Prostate gland (tissue), 2 donors: Measurements from ENCODE around the gene CUX1.

Experiments
- POLR2A ChIP-seq: fragments of 450-650 bp; IDR thresholded peaks from one replicate; pipeline ENCODE4 v1.6.1; 2016; ENCODE audit warnings: antibody characterized with exemption, mild to moderate bottlenecking
- TF ChIP-seq, protein P1 (sequence below), 4 experiments: fragments of 200-600 bp in 2 of 4; fragments of 450-650 bp in 2 of 4; sonication (generic) in 2 of 4; IDR thresholded peaks; 1 replicate in 3 of 4; 2 replicates in 1 of 4; pipeline ENCODE4 v1.5.1; 2016 to 2019; ENCODE audit warnings: antibody characterized with exemption in 4 of 4, mild to moderate bottlenecking in 2 of 4, moderate library complexity in 2 of 4

DNA sequence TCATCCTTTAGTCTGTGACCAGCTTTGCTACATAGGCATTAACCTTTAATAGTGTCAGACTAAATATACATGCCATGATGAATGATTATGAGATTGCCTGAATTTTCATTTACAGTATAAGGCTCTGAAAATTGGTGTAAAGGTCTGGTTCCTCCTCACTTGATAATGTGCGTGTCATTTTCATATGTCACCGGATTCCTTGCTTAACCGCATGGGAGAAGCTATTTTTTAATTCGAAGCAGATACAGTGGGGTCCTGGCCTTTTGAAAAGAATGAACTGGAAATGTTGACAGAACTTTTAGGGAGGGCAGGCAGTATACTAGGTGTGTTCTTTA lies 276.9 kb downstream of the CUX1 start:
- TF ChIP-seq POLR2A: no peak
- TF ChIP-seq, protein P1, sequence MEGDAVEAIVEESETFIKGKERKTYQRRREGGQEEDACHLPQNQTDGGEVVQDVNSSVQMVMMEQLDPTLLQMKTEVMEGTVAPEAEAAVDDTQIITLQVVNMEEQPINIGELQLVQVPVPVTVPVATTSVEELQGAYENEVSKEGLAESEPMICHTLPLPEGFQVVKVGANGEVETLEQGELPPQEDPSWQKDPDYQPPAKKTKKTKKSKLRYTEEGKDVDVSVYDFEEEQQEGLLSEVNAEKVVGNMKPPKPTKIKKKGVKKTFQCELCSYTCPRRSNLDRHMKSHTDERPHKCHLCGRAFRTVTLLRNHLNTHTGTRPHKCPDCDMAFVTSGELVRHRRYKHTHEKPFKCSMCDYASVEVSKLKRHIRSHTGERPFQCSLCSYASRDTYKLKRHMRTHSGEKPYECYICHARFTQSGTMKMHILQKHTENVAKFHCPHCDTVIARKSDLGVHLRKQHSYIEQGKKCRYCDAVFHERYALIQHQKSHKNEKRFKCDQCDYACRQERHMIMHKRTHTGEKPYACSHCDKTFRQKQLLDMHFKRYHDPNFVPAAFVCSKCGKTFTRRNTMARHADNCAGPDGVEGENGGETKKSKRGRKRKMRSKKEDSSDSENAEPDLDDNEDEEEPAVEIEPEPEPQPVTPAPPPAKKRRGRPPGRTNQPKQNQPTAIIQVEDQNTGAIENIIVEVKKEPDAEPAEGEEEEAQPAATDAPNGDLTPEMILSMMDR (IDR thresholded peaks at IDR 0.05): no peak
